ENCODE results near the gene GPRC5C.

GRCh38 chr17:74431568-74432423, at the start of gene GPRC5C:
- peak in 2 of 6 experiments; percentile 12 to 15 for TF ChIP-seq CTCF (IDR thresholded peaks at IDR 0.05)
- TF ChIP-seq POLR2A (IDR thresholded peaks at IDR 0.05), result peak; percentile 85 to 93
